Pancreas (tissue), 10 donors: ENCODE results near the gene NFILZ. TPM values are rescaled to one million over a fixed set of nuclear protein-coding genes. Genes with fewer than 3 reads are reported as not detected.
A peak's percentile ranks its signal among the peaks of the same experiment; 100 is the strongest.
"Not testable (repeated sequence)": the region's sequence is repeated elsewhere in the genome, so short reads cannot be mapped to it uniquely, and the experiment has no call there.

Experiments used
- ATAC-seq, 4 donors: fragments of 200-7000 bp; cut with Tn5 transposase; one replicate each; pipeline versions ENCODE4 v1.8.0 to v1.9.1; 2020; ENCODE audit warnings: mild to moderate bottlenecking in 4 of 4, moderate library complexity in 4 of 4
- DNase-seq, 6 donors: peaks; one replicate each; pipeline ENCODE4 v3.0.0-alpha.2; 2020
- FAIRE-seq: peaks from 2 replicates; lab custom pipeline; 2012; peaks lifted over from hg19 to GRCh38; lab: Jason Lieb, UNC
- H3K27ac ChIP-seq, 4 donors: fragments of 200-600 bp; sonication (generic); 1 replicate in 3 of 4; 2 replicates in 1 of 4; pipeline versions ENCODE4 v1.5.0 to v1.8.0; 2020
- H3K27me3 ChIP-seq, 4 donors: fragments of 200-600 bp; one replicate each; pipeline ENCODE4 v1.8.0; 2021
- H3K36me3 ChIP-seq, 3 donors: fragments of 200-600 bp; sonication (generic) in 1 of 3; one replicate each; pipeline versions ENCODE4 v1.5.0 to v1.8.0; 2020 to 2021
- H3K4me1 ChIP-seq, 3 donors: fragments of 200-600 bp; one replicate each; pipeline ENCODE4 v1.8.0; 2021
- H3K4me3 ChIP-seq, 4 donors: fragments of 200-600 bp; sonication (generic) in 2 of 4; one replicate each; pipeline versions ENCODE4 v1.5.0 to v1.8.0; 2020 to 2021
- H3K9me3 ChIP-seq, 4 donors: fragments of 200-600 bp; one replicate each; pipeline ENCODE4 v1.8.0; 2021
- WGBS, 2 donors: extraction: QIAGEN DNeasy Blood & Tissue Kit; methylation state at CpG; one replicate each; pipeline ENCODE4 v1.1.7; 2013; 5-methylcytosine and 5-hydroxymethylcytosine counted together
- intact Hi-C, 3 donors: fragments of 100-400 bp; cut with DNase I; formaldehyde crosslinking; loops; one replicate each; pipeline versions ENCODE4 v1.11.1 to v1.14.2; 2022
- polyA plus RNA-seq, 2 donors: library from polyadenylated mRNA; stranded (reverse); fragments of 200-250 nt; gene quantifications; one replicate each; pipeline ENCODE4 v1.2.3, GENCODE V29; 2013
- total RNA-seq, 6 donors: library from RNA; stranded (reverse); fragmentation: NEBNext Ultra II Directional in 4 of 6; extraction: Animal tissue kit (Norgen Biotek cat#: 25700) in 4 of 6; gene quantifications; one replicate each; pipeline versions ENCODE4 v1.2.1 to v1.2.4, GENCODE V29; 2021 to 2023
- TF ChIP-seq, protein P1 (sequence below), 4 donors: fragments of 200-600 bp; sonication (generic) in 3 of 4; IDR thresholded peaks; one replicate each; pipeline versions ENCODE4 v1.5.0 to v1.8.0; 2021; ENCODE audit warnings: antibody characterized with exemption in 4 of 4
- donor health status: healthy with polysubstance abuse.
- donor health status: DM: no; HTN: no; CAD: no; lungs with moderate emphysema.
- donor health status: DM: no; HTN: no; CAD: no.
- donor health status: control.
- donor health status: control.
- donor health status: Bipolar disorder and iron deficiency.
- donor health status: DM: yes; HTN: yes; CAD: no.
- donor health status: DM: no; HTN: no; CAD: no.
- donor health status: DM: no; HTN: no; CAD: no.
- donor health status: DM: yes; HTN: yes; CAD: no.

Gene NFILZ
- total and polyA plus RNA-seq, 8 donors = not detected

GRCh38 chr19:8615813-8616596 is 14.4 kb upstream of the NFILZ start:
- FAIRE-seq (no peak), ATAC-seq (peak in 3 of 4 donors; percentile 44 to 74 (median 69)), DNase-seq (peak in 4 of 6 donors; percentile 36 to 75 (median 58))
- Histone ChIP-seq H3K27ac (no peak overlapping the region), H3K36me3 (no peaks in the 10 kb centered on the region), H3K27me3 (no peaks in the 10 kb centered on the region), H3K4me3 (no peak overlapping the region), H3K4me1 (no peaks in the 10 kb centered on the region), H3K9me3 (no peaks in the 10 kb centered on the region)
- intact Hi-C loops = no loop called here
- 18 to 19% methylated on average over 23 of the region's 23 CpGs for WGBS, 2 donors
- TF ChIP-seq, protein P1, sequence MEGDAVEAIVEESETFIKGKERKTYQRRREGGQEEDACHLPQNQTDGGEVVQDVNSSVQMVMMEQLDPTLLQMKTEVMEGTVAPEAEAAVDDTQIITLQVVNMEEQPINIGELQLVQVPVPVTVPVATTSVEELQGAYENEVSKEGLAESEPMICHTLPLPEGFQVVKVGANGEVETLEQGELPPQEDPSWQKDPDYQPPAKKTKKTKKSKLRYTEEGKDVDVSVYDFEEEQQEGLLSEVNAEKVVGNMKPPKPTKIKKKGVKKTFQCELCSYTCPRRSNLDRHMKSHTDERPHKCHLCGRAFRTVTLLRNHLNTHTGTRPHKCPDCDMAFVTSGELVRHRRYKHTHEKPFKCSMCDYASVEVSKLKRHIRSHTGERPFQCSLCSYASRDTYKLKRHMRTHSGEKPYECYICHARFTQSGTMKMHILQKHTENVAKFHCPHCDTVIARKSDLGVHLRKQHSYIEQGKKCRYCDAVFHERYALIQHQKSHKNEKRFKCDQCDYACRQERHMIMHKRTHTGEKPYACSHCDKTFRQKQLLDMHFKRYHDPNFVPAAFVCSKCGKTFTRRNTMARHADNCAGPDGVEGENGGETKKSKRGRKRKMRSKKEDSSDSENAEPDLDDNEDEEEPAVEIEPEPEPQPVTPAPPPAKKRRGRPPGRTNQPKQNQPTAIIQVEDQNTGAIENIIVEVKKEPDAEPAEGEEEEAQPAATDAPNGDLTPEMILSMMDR (IDR thresholded peaks at IDR 0.05) = peak; percentile 64 to 77 (median 73)

- DNase-seq = no peak
- no peaks in the 10 kb centered on the region for H3K4me1 ChIP-seq
- intact Hi-C loops = no loop called here
- no peaks in the 10 kb centered on the region for H3K36me3 ChIP-seq
- TF ChIP-seq, protein P1 (IDR thresholded peaks at IDR 0.05) = no peak
- no peaks in the 10 kb centered on the region for H3K27me3 ChIP-seq
- ATAC-seq = no peak
- whole genome bisulfite sequencing, 2 donors = 54 to 67% methylated on average over 6 of the region's 6 CpGs
- no peaks in the 10 kb centered on the region for H3K9me3 ChIP-seq
- H3K4me3 ChIP-seq = no peak overlapping the region
- FAIRE-seq = no peak
- H3K27ac ChIP-seq = no peak overlapping the region
These were observed 13.6 kb upstream of the NFILZ start for GRCh38 chr19:8616861-8617260.

DNA sequence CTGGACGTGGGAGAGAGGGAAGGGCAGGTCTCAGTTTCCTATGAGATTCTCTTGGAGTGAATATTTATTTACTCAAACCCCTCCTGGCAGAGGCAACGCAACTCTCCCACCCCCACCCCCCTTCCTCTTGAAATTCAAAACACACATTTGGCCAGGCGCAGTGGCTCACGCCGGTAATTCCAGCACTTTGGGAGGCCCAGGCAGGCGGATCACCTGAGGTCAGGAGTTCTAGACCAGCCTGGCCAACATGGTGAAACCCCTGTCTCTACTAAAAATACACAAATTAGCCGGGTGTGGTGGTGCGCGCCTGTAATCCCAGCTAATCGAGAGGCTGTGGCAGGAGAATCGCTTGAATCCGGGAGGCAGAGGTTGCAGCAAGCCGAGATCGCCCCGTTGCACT is 13.1 kb upstream of the NFILZ start:
- H3K27me3 ChIP-seq, H3K36me3 ChIP-seq, ATAC-seq, H3K9me3 ChIP-seq, intact Hi-C loops, FAIRE-seq, H3K4me3 ChIP-seq, H3K4me1 ChIP-seq, DNase-seq, H3K27ac ChIP-seq: not testable (repeated sequence)
- WGBS, 2 donors = 61 to 64% methylated on average over 15 of the region's 15 CpGs

DNA sequence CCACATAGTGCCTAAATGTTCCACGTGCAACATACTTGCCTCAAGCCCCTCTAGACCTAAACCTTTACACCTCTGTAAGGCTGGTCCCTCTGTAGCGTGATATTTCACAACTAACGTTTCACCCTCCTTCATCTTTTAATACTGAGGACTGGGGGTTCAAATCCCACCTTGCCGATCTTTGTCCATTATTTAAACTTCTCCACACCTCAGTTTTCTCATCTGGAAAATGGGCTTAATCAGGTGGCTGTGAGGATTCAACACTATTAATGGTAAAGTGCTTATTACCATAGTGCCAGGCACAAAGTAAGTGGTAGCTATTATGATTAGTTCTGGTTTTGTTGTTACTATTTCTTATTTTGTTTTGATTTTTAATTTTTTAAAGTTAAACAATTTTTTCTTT is 12.4 kb upstream of the NFILZ start:
- Histone ChIP-seq H3K4me1 (no peaks in the 10 kb centered on the region), H3K36me3 (no peaks in the 10 kb centered on the region), H3K27ac (no peak overlapping the region), H3K9me3 (no peaks in the 10 kb centered on the region), H3K27me3 (no peaks in the 10 kb centered on the region), H3K4me3 (no peak overlapping the region)
- FAIRE-seq (no peak), ATAC-seq (no peak), DNase-seq (no peak)
- 51 to 76% methylated on average over 4 of the region's 4 CpGs for WGBS, 2 donors
- intact Hi-C loops = no loop called here
- TF ChIP-seq, protein P1 (IDR thresholded peaks at IDR 0.05) = no peak

DNA sequence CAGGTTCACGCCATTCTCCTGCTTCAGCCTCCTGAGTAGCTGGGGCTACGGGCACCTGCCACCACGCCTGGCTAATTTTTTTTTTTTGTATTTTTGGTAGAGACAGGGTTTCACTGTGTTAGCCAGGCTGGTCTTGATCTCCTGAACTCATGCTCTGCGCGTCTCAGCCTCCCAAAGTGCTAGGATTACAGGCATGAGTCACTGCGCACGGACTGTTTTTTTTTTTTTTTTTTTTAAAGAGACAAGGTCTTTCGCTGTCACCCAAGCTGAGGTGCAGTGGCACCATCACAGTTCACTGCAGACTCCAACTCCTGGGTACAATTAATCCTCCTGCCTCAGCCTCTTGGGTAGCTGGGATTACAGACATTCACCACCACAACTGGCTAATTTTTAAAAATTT is 11.7 kb upstream of the NFILZ start:
- no peak for FAIRE-seq
- DNase-seq = no peak
- ATAC-seq = no peak
- H3K4me3 ChIP-seq = no peak overlapping the region
- H3K9me3 ChIP-seq = no peaks in the 10 kb centered on the region
- intact Hi-C loops = no loop called here
- no peaks in the 10 kb centered on the region for H3K36me3 ChIP-seq
- H3K4me1 ChIP-seq = no peaks in the 10 kb centered on the region
- H3K27ac ChIP-seq = no peak overlapping the region
- 56 to 63% methylated on average over 8 of the region's 8 CpGs for WGBS, 2 donors
- TF ChIP-seq, protein P1 (IDR thresholded peaks at IDR 0.05) = no peak
- H3K27me3 ChIP-seq = no peaks in the 10 kb centered on the region

GRCh38 chr19:8622886-8623285 is 7.5 kb upstream of the NFILZ start:
- intact Hi-C loops, H3K36me3 ChIP-seq, H3K4me3 ChIP-seq, DNase-seq, H3K27ac ChIP-seq, H3K4me1 ChIP-seq, ATAC-seq, H3K27me3 ChIP-seq, H3K9me3 ChIP-seq, FAIRE-seq: not testable (repeated sequence)
- WGBS, 2 donors = 38 to 48% methylated on average over 4 of the region's 4 CpGs
